CD14-positive monocyte (primary cell): ENCODE results near the gene FATE1. TPM values are rescaled to one million over a fixed set of nuclear protein-coding genes. Genes with fewer than 3 reads are reported as not detected.

Source experiments
- DNase-seq, 3 donors: peaks; one replicate each; pipeline ENCODE4 v3.0.0-alpha.2; 2011 to 2022
- H2AFZ ChIP-seq: 2 replicates; pipeline ENCODE4 v1.6.0; 2012; ENCODE audit warnings: mild to moderate bottlenecking, low read depth, low read length, inconsistent platforms; ENCODE audit not compliant: insufficient read depth, poor library complexity, severe bottlenecking
- H3K27ac ChIP-seq, 2 donors: 1 replicate in 1 of 2; 2 replicates in 1 of 2; pipeline ENCODE4 v1.5.1; 2012 to 2013; ENCODE audit warnings: low read length in 2 of 2, control low read depth in 1 of 2, inconsistent platforms in 1 of 2, low read depth in 1 of 2, mild to moderate bottlenecking in 1 of 2
- H3K27me3 ChIP-seq, 2 donors: one replicate each; pipeline versions ENCODE4 v1.6.0 to v1.6.1; 2011 to 2013; ENCODE audit warnings: low read length in 2 of 2; ENCODE audit not compliant: control insufficient read depth in 2 of 2, insufficient read depth in 2 of 2
- H3K36me3 ChIP-seq, 2 donors: replicated peaks in 1 of 2; 1 replicate in 1 of 2; 2 replicates in 1 of 2; pipeline versions ENCODE4 v1.5.1 to v1.6.1; 2012 to 2013; ENCODE audit warnings: low read length in 2 of 2, control low read depth in 1 of 2, inconsistent platforms in 1 of 2, mild to moderate bottlenecking in 1 of 2; ENCODE audit not compliant: insufficient read depth in 2 of 2, control insufficient read depth in 1 of 2
- H3K4me1 ChIP-seq, 2 donors: 1 replicate in 1 of 2; 2 replicates in 1 of 2; pipeline versions ENCODE4 v1.5.1 to v1.6.1; 2012 to 2013; ENCODE audit warnings: low read length in 2 of 2, control low read depth in 1 of 2, inconsistent platforms in 1 of 2, mild to moderate bottlenecking in 1 of 2, moderate library complexity in 1 of 2; ENCODE audit not compliant: insufficient read depth in 2 of 2, control insufficient read depth in 1 of 2
- H3K4me2 ChIP-seq: replicated peaks from 2 replicates; pipeline ENCODE3; 2012; ENCODE audit warnings: low read length, moderate library complexity, mild to moderate bottlenecking; ENCODE audit not compliant: poor library complexity, severe bottlenecking; ENCODE audit errors: extremely low read depth
- H3K4me3 ChIP-seq, 3 experiments: fragments of 200-600 bp in 1 of 3; sonication (generic) in 1 of 3; replicated peaks in 1 of 3; 1 replicate in 2 of 3; 2 replicates in 1 of 3; pipeline ENCODE4 v1.5.1; 2011 to 2013; ENCODE audit warnings: low read length in 3 of 3, mild to moderate bottlenecking in 3 of 3, control low read depth in 2 of 3, low read depth in 2 of 3, inconsistent platforms in 1 of 3, moderate library complexity in 1 of 3
- H3K79me2 ChIP-seq: 2 replicates; pipeline ENCODE4 v1.6.0; 2012; ENCODE audit warnings: mild to moderate bottlenecking, control low read depth, inconsistent platforms, low read length, moderate library complexity; ENCODE audit not compliant: insufficient read depth
- H3K9ac ChIP-seq: 2 replicates; pipeline ENCODE4 v1.6.0; 2017; ENCODE audit warnings: low read length, mild to moderate bottlenecking; ENCODE audit not compliant: insufficient read depth, poor library complexity, severe bottlenecking
- H3K9me3 ChIP-seq, 2 donors: replicated peaks in 1 of 2; 1 replicate in 1 of 2; 2 replicates in 1 of 2; pipeline versions ENCODE4 v1.5.1 to v1.6.1; 2012 to 2013; ENCODE audit warnings: low read length in 2 of 2, control low read depth in 1 of 2; ENCODE audit not compliant: control insufficient read depth in 1 of 2, insufficient read depth in 1 of 2
- H4K20me1 ChIP-seq: 2 replicates; pipeline ENCODE4 v1.6.0; 2012; ENCODE audit warnings: mild to moderate bottlenecking, low read length, control low read depth, moderate library complexity; ENCODE audit not compliant: insufficient read depth
- H3K27ac Mint-ChIP-seq, 7 donors: one replicate each; pipeline ENCODE4 v1.8.0; 2020; ENCODE audit warnings: mild to moderate bottlenecking in 7 of 7, mixed read lengths in 7 of 7, moderate library complexity in 6 of 7, inconsistent platforms in 2 of 7
- H3K27me3 Mint-ChIP-seq, 3 donors: one replicate each; pipeline ENCODE4 v1.8.0; 2021 to 2022; ENCODE audit warnings: low read depth in 3 of 3, mild to moderate bottlenecking in 3 of 3, mixed read lengths in 3 of 3, moderate library complexity in 3 of 3, inconsistent platforms in 1 of 3
- H3K36me3 Mint-ChIP-seq, 2 donors: one replicate each; pipeline ENCODE4 v1.8.0; 2020; ENCODE audit warnings: mixed read lengths in 2 of 2, inconsistent platforms in 1 of 2, mild to moderate bottlenecking in 1 of 2
- H3K4me1 Mint-ChIP-seq: one replicate; pipeline ENCODE4 v1.8.0; 2020; ENCODE audit warnings: mild to moderate bottlenecking, mixed read lengths
- H3K4me3 Mint-ChIP-seq, 2 donors: one replicate each; pipeline ENCODE4 v1.8.0; 2020; ENCODE audit warnings: mild to moderate bottlenecking in 2 of 2, mixed read lengths in 2 of 2, moderate library complexity in 1 of 2
- H3K9me3 Mint-ChIP-seq, 7 donors: one replicate each; pipeline ENCODE4 v1.8.0; 2020 to 2022; ENCODE audit warnings: mixed read lengths in 7 of 7, mild to moderate bottlenecking in 6 of 7, moderate library complexity in 6 of 7, inconsistent platforms in 2 of 7
- WGBS: methylation state at CpG from one replicate; pipeline ENCODE4 v1.1.5; 2013; ENCODE audit warnings: missing lambda C conversion rate; ENCODE audit not compliant: insufficient coverage; 5-methylcytosine and 5-hydroxymethylcytosine counted together
- intact Hi-C, 2 donors: fragments of 100-400 bp; cut with micrococcal nuclease; formaldehyde crosslinking; loops; one replicate each; pipeline versions ENCODE4 v1.15.0 to v1.15.1; 2023
- polyA plus RNA-seq, 3 donors: library from polyadenylated mRNA; depleted of rRNA in 1 of 3; unstranded in 2 of 3; stranded (reverse) in 1 of 3; fragments of 300-500 nt in 2 of 3; fragments of >200 nt in 1 of 3; fragmentation: Illumina TruSeq in 2 of 3; gene quantifications; 1 replicate in 2 of 3; 2 replicates in 1 of 3; pipeline ENCODE4 v1.2.3, GENCODE V29; 2012 to 2021
- TF ChIP-seq, protein P1 (sequence below): fragments of 200-600 bp; IDR thresholded peaks from one replicate; pipeline ENCODE4 v1.8.0; 2022; ENCODE audit warnings: antibody characterized with exemption, mild to moderate bottlenecking

The FATE1 gene
- polyA plus RNA-seq, 3 donors, result not detected

DNA sequence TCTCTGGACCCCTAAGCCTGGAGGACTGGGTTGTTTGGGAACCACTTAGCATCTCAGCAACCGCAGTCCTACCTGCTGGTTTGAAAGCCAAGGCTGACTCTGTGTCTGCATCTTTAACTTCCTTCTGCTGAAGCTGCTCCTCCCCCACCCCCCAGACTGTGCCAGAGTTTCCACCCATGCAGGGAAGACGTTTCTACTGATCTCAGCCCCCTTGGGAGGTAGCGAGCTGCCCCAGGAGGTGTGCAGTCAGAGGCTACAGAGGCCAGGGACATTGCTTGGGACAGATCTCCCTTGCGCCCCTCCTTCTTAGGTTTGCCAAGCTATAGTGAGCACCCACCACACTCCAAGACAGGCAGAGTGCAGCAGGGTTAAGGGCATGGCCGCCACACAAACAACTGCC is 4.7 kb upstream of the FATE1 start:
- Mint-ChIP-seq H3K9me3 (peaks cover 0 to 2% (median 0%) of the 10 kb centered on the region in 7 donors), H3K4me3 (no peak overlapping the region)
- intact Hi-C loops, result no loop called here

DNA sequence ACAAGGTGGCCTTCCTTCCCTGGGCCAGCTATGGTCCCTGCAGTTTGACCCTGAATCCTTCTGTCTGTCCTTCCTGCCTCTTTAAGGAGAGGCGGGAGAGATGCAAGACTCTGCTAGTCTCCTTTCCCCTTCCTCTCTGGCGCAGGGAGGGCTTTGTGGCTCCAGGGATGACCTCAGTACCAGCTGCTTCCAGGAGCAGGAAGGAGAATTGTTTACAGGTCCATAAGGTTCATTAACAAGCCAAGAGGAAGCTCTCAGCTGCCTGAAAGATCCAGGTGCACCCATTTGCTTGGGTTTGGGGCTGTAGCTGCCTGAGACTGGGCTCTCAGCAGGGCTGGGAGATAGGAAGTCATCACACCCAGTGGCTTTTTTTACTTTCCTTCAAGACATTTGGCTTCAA is 4.0 kb upstream of the FATE1 start:
- Histone ChIP-seq H3K27me3 (no peaks in the 10 kb centered on the region), H3K4me1 (no peaks in the 10 kb centered on the region), H3K36me3 (no peaks in the 10 kb centered on the region), H2AFZ (no peak overlapping the region), H3K27ac (no peak overlapping the region), H3K4me3 (no peak overlapping the region), H3K79me2 (no peaks in the 10 kb centered on the region), H3K4me2 (no peak overlapping the region), H4K20me1 (no peaks in the 10 kb centered on the region), H3K9me3 (no peaks in the 10 kb centered on the region), H3K9ac (no peak overlapping the region)
- Mint-ChIP-seq H3K36me3 (no peaks in the 10 kb centered on the region), H3K27me3 (peaks cover 1 to 5% (median 2%) of the 10 kb centered on the region in 3 donors), H3K4me1 (no peaks in the 10 kb centered on the region), H3K9me3 (no peaks in the 10 kb centered on the region), H3K4me3 (no peak overlapping the region), H3K27ac (no peak overlapping the region)
- WGBS, result no CpG with 5 or more reads among the region's 2 CpGs
- no peak for DNase-seq
- TF ChIP-seq, protein P1, sequence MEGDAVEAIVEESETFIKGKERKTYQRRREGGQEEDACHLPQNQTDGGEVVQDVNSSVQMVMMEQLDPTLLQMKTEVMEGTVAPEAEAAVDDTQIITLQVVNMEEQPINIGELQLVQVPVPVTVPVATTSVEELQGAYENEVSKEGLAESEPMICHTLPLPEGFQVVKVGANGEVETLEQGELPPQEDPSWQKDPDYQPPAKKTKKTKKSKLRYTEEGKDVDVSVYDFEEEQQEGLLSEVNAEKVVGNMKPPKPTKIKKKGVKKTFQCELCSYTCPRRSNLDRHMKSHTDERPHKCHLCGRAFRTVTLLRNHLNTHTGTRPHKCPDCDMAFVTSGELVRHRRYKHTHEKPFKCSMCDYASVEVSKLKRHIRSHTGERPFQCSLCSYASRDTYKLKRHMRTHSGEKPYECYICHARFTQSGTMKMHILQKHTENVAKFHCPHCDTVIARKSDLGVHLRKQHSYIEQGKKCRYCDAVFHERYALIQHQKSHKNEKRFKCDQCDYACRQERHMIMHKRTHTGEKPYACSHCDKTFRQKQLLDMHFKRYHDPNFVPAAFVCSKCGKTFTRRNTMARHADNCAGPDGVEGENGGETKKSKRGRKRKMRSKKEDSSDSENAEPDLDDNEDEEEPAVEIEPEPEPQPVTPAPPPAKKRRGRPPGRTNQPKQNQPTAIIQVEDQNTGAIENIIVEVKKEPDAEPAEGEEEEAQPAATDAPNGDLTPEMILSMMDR, result no peak
- intact Hi-C loops, result no loop called here

More for the DNA sequence above, 4.7 kb upstream of the FATE1 start:
- Histone ChIP-seq H3K4me1 (no peaks in the 10 kb centered on the region), H4K20me1 (no peaks in the 10 kb centered on the region), H3K27ac (no peak overlapping the region), H3K4me3 (no peak overlapping the region), H3K27me3 (no peaks in the 10 kb centered on the region), H3K79me2 (no peaks in the 10 kb centered on the region), H3K9me3 (no peaks in the 10 kb centered on the region), H3K4me2 (no peak overlapping the region), H2AFZ (no peak overlapping the region), H3K36me3 (no peaks in the 10 kb centered on the region), H3K9ac (no peak overlapping the region)
- no peak for DNase-seq
- Mint-ChIP-seq H3K4me1 (no peaks in the 10 kb centered on the region), H3K27ac (no peak overlapping the region), H3K36me3 (no peaks in the 10 kb centered on the region), H3K27me3 (peaks cover 0 to 4% (median 2%) of the 10 kb centered on the region in 3 donors)
- 60% methylated on average over 3 of the region's 5 CpGs for WGBS
- TF ChIP-seq, protein P1, result no peak
